HUES64 (cell line): ENCODE data around the gene ANO1.

Source experiments
- H3K27ac ChIP-seq: 2 replicates; pipeline ENCODE4 v1.7.0; 2013; ENCODE audit warnings: low read depth, low read length, inconsistent platforms
- H3K27me3 ChIP-seq: 2 replicates; pipeline ENCODE4 v1.6.1; 2013; ENCODE audit warnings: mild to moderate bottlenecking, low read length; ENCODE audit not compliant: insufficient read depth
- H3K36me3 ChIP-seq: 2 replicates; pipeline ENCODE4 v1.6.1; 2013; ENCODE audit warnings: mild to moderate bottlenecking, low read length; ENCODE audit not compliant: insufficient read depth
- H3K4me1 ChIP-seq: 2 replicates; pipeline ENCODE4 v1.6.1; 2013; ENCODE audit warnings: mild to moderate bottlenecking, low read length, moderate library complexity; ENCODE audit not compliant: insufficient read depth
- H3K4me3 ChIP-seq: 2 replicates; pipeline ENCODE4 v1.5.1; 2013; ENCODE audit warnings: mild to moderate bottlenecking, low read length, moderate library complexity
- H3K9ac ChIP-seq: 2 replicates; pipeline ENCODE4 v1.6.1; 2013; ENCODE audit warnings: mild to moderate bottlenecking, low read depth, low read length
- H3K9me3 ChIP-seq: 2 replicates; pipeline ENCODE4 v1.6.1; 2013; ENCODE audit warnings: low read depth, low read length; ENCODE audit not compliant: insufficient read depth
- WGBS: fragments of 150-250, 120-280 bp; methylation state at CpG from one replicate; pipeline ENCODE4 v1.1.7; 2013; ENCODE audit warnings: missing lambda C conversion rate; 5-methylcytosine and 5-hydroxymethylcytosine counted together

The ANO1 gene

GRCh38 chr11:70226967-70227366 is 148.8 kb downstream of the ANO1 start:
- Histone ChIP-seq H3K27ac (no peak overlapping the region), H3K27me3 (no peaks in the 10 kb centered on the region), H3K36me3 (no peaks in the 10 kb centered on the region), H3K4me1 (peaks cover 8% of the 10 kb centered on the region; the same call in 1 of the 2 replicates), H3K9me3 (no peaks in the 10 kb centered on the region), H3K4me3 (no peak overlapping the region), H3K9ac (no peak overlapping the region)
- 66% methylated on average over 9 of the region's 9 CpGs for WGBS

GRCh38 chr11:70229737-70230136 is 151.6 kb downstream of the ANO1 start:
- WGBS = 95% methylated on average over 10 of the region's 10 CpGs
- Histone ChIP-seq H3K9me3 (no peaks in the 10 kb centered on the region), H3K27ac (no peak overlapping the region), H3K4me1 (peaks cover 8% of the 10 kb centered on the region; the same call in 1 of the 2 replicates), H3K9ac (no peak overlapping the region), H3K36me3 (no peaks in the 10 kb centered on the region), H3K27me3 (no peaks in the 10 kb centered on the region), H3K4me3 (no peak overlapping the region)

GRCh38 chr11:70230151-70230839 is 152.2 kb downstream of the ANO1 start:
- Histone ChIP-seq H3K27ac (no peak overlapping the region), H3K4me1 (peaks cover 8% of the 10 kb centered on the region; the same call in 1 of the 2 replicates), H3K9ac (no peak overlapping the region), H3K4me3 (no peak overlapping the region), H3K9me3 (no peaks in the 10 kb centered on the region), H3K27me3 (no peaks in the 10 kb centered on the region), H3K36me3 (no peaks in the 10 kb centered on the region)
- WGBS = 97% methylated on average over 8 of the region's 8 CpGs

GRCh38 chr11:70230840-70231710 is 153.0 kb downstream of the ANO1 start:
- no peaks in the 10 kb centered on the region for H3K27me3 ChIP-seq
- H3K9me3 ChIP-seq = no peaks in the 10 kb centered on the region
- H3K27ac ChIP-seq = no peak overlapping the region
- no peak overlapping the region for H3K4me3 ChIP-seq
- 88% methylated on average over 22 of the region's 22 CpGs for whole genome bisulfite sequencing
- peaks cover 5% of the 10 kb centered on the region; the same call in 1 of the 2 replicates for H3K4me1 ChIP-seq
- no peak overlapping the region for H3K9ac ChIP-seq
- H3K36me3 ChIP-seq = no peaks in the 10 kb centered on the region

- Histone ChIP-seq H3K9ac (no peak overlapping the region), H3K27ac (no peak overlapping the region), H3K4me1 (no peaks in the 10 kb centered on the region)
Observed at GRCh38 chr11:70233034-70233433, 154.9 kb downstream of the ANO1 start.

GRCh38 chr11:70233511-70233934 is 155.4 kb downstream of the ANO1 start:
- H3K4me3 ChIP-seq = no peak overlapping the region
- 93% methylated on average over 11 of the region's 11 CpGs for WGBS

More at GRCh38 chr11:70233034-70233433, 154.9 kb downstream of the ANO1 start:
- H3K27me3 ChIP-seq = no peaks in the 10 kb centered on the region
- no peaks in the 10 kb centered on the region for H3K9me3 ChIP-seq
- no peaks in the 10 kb centered on the region for H3K36me3 ChIP-seq
- no peak overlapping the region for H3K4me3 ChIP-seq

GRCh38 chr11:70233962-70234361 is 155.8 kb downstream of the ANO1 start:
- WGBS = 98% methylated on average over 9 of the region's 9 CpGs
- Histone ChIP-seq H3K4me3 (no peak overlapping the region), H3K27me3 (no peaks in the 10 kb centered on the region), H3K27ac (no peak overlapping the region), H3K9me3 (no peaks in the 10 kb centered on the region), H3K4me1 (no peaks in the 10 kb centered on the region), H3K36me3 (no peaks in the 10 kb centered on the region), H3K9ac (no peak overlapping the region)

More at GRCh38 chr11:70233511-70233934, 155.4 kb downstream of the ANO1 start:
- Histone ChIP-seq H3K27me3 (no peaks in the 10 kb centered on the region), H3K9me3 (no peaks in the 10 kb centered on the region), H3K9ac (no peak overlapping the region), H3K36me3 (no peaks in the 10 kb centered on the region), H3K27ac (no peak overlapping the region), H3K4me1 (no peaks in the 10 kb centered on the region)
